DMS 273 treated with DMSO at 0.1 percent for 48 hours (cell line): ENCODE data around the gene MET.

Source experiments
- DNase-seq: peaks from one replicate; lab custom pipeline; 2025; lab: John Stamatoyannopoulos, UW

Gene MET

DNA sequence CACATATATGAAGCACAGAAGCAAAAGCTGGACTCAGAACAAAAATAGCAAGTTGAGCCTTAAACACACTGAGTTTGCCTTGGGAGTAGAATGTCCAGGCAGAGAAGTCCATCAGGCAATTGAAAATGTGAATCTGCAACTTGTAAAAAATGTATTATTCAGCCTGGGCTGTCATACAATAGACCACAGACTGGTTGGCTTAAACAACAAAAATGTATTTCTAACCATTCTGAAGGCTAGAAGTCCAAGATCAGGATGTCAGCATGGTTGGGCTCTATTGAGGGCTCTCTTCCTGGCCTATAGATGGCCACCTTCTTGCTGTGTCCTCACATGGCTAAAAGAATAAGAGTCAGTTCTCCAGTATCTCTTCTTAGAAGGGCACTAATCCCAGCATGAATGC is 113.8 kb downstream of the MET start:
- DNase-seq = no peak

DNA sequence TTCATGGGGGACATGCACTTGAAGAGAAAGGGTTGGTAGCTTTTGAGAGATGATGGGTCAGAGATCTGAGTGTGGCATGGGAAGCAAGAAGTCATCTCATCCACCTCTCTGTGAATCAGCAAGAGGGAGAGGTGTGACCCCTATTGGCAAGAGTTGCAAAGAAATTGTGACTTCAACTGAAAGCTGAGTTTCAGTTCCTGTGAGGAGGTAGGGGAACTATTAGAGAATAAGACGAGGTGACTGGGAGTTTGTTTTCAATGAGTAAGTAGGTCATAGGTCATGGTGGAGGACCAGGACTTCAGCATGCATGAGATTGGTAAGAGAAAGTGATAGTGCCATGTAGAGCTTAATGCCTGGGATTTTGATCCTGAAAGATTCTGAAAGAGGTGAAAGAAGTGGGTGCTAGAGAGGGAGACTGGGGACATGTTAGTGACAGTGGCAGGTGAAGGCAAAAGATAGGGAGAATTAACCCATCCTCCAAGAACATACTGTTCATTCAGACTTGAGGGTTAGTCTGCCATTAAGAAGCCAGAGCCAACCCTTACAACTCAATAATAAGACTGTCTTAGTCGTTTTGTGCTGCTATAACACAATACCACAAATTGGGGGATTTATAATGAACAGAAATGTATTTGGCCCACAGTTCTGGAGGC is 114.9 kb downstream of the MET start:
- no peak for DNase-seq

DNA sequence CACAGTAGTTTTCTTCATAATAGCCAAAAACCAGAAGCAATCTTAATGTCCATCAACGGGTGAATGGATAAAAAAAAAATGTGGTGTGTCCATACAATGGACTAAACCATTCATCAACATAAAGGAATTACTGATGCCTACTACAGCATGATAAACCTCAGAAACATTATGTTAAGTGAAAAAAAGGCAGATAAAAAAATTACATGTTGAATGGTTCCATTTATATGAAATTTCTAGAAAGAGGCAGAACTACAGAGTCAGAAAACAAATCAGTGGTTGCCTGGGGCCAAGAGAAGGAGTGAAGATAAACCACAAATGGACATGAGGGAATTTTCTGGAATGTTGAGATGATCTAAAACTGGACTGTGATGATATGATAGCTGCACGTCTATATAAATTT is 115.9 kb downstream of the MET start:
- DNase-seq = no peak

DNA sequence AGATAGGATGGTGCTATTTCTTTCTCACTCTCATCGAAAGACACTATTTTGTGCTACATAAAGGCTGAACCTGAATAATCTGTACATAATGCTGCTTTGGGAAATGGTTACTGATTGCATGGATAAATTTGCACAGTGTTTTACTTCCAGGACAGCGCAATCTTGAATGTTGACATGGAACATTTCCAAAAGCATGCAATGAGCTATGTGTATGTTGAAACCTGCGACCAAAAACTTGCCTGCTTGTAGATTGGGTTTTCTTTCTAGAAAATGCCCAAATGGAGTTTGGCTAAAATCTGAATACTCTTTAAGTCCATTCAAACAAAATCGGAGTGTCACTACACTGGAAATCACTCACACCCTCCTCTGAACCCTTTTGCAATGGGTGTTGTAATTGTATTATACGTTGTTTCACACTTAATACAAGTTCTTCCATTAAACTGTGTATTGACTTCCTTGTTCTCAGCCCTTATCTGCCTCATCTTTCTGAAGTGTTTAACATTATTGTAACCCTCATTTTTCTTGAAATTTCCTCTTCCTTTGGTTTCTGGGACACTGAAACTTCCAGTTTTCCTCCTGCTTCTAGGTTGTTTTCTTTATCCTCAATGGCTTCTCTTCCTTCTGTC is 116.7 kb downstream of the MET start:
- no peak for DNase-seq

DNA sequence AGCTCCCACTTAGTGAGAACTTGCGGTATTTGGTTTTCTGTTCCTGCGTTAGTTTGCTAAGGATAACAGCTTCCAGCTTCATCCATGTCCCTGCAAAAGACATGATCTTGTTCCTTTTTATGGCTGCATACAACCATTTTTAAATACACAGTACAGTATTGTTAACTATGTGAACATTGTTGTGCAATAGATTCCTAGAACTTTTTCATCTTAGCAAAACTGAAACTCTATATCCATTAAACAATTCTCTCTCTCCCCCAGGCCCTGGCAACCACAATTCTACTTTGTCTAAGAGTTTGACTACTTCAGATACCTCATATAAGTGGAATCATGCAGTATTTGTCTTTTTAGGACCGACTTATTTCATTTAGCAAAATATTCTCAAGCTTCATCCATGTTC is 118.0 kb downstream of the MET start:
- no peak for DNase-seq

DNA sequence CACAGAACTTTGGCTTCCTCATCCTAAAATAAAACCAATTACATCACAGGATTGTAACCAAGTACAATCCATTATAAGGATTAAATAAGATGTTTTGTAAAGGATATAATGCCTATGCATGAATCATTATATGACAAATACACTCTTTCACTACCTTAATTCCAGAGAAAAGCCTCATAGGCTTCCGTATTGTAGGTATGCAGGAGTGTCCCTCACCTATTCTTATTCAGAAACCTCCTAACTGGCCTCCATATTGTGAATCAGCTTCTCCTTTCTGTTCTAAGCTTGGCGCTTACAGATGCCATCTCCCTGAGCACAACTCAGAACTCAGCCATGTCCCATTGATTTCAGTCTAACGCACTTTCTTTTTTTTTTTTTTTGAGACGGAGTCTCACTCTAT is 120.8 kb downstream of the MET start:
- no peak for DNase-seq

DNA sequence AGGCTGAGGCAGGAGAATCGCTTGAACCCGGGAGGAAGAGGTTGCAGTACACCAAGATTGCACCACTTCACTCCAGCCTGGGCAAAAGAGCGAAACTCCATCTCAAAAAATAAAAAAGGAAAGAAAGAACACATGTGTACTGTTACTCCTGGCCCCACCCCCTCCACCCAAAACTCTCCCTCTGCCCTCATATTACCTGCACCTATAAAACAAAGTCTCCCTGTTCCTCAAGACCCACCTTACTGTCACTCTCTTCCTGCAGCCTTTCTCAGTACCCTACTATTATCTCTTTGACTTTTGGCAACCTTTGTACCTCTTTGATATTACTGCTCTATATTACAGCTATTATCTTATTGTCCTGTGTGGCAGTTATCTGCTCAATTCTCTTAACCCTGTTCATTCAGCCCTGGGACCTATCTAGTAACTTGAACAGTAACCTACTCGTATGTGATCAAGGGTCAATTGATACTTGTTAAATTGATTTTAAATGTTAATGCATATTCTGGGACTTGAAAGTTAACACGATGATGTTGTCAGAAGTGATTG is 121.9 kb downstream of the MET start:
- DNase-seq = no peak

DNA sequence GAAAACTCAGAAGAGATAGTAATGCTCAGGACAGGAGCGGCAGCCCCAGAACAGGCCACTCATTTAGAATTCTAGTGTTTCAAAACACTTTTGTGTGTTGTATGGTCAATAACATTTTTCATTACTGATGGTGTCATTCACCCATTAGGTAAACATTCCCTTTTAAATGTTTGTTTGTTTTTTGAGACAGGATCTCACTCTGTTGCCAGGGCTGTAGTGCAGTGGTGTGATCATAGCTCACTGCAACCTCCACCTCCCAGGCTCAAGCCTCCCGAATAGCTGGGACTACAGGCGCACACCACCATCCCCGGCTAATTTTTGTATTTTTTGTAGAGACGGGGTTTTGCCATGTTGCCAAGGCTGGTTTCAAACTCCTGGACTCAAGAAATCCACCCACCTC is 124.5 kb downstream of the MET start:
- no peak for DNase-seq

DNA sequence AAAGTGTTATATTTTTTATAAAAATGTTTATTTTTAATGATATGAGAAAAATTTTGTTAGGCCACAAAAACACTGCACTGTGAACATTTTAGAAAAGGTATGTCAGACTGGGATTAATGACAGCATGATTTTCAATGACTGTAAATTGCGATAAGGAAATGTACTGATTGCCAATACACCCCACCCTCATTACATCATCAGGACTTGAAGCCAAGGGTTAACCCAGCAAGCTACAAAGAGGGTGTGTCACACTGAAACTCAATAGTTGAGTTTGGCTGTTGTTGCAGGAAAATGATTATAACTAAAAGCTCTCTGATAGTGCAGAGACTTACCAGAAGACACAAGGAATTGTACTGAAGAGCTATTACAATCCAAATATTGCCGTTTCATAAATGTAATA is 125.6 kb downstream of the MET start:
- no peak for DNase-seq

DNA sequence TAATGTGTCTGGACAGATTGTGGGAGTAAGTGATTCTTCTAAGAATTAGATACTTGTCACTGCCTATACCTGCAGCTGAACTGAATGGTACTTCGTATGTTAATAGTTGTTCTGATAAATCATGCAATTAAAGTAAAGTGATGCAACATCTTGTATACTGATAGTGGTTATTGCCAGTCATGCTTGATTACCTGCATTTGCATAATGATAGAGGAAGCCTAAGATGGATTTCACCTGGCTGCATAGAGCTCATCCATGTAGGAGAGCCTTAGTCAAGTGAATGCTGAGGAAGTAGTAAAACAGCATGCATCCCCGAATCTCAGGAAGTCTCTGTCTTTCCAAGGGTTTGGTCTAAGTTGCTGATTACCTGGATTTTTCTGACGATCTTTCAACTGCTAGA is 126.2 kb downstream of the MET start:
- DNase-seq = no peak

DNA sequence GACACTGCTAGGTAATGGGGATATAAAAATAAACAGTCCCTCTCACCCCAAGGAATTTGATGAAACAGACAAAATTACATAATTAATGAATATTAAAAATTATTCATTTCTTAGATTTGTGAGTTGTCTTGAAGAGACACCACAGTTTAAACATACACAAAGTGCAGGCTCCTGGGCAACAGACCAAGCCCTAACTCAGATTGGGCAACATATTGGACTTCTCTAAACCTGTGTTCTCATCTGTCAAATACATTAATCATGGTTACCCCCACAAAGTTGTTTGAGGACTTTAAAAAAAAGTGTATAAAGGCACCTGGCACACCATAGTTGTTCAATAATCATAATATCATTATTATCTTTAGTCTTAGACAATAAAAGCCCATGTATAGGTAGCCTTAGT is 127.9 kb downstream of the MET start:
- no peak for DNase-seq

DNA sequence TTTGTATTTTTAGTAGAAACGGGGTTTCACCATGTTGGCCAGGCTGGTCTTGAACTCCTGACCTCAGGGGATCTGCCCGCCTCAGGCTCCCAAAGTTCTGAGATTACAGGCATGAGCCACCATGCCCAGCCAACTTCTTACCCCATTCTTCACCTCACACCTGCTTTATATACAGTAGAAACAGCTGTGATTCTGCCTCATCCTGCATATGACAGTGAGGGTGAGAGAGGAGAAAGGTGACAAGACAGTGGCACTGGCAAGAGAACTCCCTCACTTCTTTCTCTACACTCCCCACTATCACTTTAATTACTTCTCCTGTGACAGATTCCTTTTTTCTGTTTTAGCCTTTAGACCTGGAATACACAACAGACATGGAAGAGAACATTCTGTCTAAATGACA is 128.6 kb downstream of the MET start:
- DNase-seq = no peak

DNA sequence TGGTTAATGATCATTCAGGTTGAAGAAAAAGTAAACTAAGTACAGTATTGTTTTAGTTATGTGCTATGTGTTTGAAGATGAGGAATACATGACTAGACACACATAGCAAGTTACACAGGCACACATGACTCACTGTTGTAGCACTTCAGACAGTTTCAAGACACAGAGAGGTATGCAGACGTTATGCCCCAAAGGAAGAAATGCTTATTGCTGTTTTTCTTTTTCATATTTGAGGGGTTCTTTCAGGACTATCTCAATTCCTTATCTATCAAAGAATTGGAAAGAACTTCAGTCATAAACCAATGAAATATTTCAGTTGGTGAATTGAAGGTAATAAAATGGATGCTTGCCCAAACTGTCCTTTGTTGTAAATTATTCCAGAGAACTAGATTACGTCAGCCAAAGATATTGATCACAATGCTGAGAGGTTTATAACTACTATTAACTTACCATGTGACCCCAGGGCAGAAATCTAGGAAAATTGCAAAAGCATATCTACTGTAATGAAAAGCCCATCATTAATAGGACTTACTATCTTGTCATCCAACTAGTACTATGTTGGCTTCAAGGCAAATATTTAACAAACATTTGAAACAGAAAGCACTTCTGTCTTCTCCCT is 129.2 kb downstream of the MET start:
- DNase-seq = no peak

DNA sequence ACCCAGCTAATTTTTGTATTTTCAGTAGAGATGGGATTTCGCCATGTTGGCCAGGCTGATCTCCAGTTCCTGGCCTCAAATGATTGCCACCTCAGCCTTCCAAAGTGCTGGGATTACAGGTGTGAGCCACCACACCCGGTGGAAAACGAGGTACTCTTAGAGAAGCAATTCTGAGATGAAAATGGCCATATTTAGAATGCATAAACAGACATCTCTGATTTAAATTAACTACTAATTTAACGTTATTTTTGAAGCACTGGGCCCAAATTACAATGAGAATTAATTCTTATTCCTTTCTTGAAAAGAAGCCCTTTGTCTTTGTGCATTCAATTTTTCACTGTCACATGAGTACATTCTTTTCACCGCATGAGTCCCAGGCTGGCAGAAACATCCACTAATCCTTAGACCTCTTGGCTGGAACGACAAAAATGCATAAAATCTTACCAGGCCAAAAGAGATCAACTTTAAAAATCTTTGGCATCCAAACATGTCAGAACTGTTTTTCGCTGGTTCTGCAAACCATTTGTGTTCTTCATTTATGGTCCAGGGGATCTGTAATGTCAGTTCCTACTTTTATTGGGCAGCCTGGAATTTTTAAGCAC is 130.2 kb downstream of the MET start:
- no peak for DNase-seq

DNA sequence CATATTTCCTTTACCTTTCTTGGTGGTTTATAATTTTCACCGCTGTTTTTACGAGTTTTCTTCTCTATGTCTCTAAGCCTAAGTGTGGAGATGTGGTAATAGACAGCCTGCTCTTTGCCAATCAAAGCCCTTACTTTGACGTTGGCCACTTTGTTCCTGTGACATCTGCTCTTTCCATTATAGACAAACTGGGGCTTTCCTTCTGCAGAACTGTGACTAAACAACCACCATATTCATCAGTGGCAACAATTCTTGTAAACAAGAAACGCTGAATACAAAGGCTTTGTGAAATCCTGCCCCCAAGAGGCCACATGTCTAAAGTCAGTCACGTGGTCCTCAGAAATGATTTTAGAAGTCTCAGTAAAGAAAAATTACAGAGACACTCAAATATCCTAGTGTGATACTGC is 130.8 kb downstream of the MET start:
- DNase-seq = no peak

DNA sequence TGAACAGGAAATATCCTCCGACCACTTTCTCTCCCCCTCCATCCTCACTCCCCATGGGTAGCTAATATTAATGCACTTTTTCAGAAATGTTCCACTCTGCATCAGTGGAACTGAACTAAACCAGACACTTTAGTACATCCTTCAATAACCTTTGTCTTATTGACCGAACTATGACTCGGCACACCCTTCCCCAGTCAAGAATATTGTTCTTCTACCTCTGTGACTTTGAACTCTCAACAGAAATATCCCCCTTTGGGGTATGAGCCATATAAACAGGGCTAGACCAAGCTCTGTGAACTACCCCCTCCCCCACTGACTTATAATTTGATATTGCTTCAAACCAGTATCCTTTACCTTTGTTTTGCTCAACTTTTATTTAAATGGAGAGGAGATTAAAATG is 132.5 kb downstream of the MET start:
- DNase-seq = no peak

DNA sequence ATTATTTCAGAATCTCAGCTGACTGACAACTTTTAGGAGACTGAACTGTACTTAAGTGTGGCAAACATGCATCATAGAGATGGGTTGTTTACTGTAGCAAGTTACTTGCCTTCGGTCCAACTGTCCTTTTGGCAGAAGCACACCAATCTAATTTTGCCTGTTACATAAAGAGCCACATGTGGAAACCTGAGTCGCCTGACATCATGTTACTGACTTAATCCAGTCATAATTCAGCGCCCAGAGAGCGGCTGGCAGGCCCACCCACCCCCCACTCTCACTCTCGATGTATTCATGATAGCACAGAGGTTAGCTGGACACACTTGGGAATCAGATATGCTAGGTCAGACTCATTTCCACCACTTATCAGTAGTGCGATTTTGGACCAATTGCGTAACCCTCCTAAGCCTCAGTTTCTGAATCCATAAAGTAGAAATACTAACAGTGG is 133.1 kb downstream of the MET start:
- peak; percentile 82 for DNase-seq

DNA sequence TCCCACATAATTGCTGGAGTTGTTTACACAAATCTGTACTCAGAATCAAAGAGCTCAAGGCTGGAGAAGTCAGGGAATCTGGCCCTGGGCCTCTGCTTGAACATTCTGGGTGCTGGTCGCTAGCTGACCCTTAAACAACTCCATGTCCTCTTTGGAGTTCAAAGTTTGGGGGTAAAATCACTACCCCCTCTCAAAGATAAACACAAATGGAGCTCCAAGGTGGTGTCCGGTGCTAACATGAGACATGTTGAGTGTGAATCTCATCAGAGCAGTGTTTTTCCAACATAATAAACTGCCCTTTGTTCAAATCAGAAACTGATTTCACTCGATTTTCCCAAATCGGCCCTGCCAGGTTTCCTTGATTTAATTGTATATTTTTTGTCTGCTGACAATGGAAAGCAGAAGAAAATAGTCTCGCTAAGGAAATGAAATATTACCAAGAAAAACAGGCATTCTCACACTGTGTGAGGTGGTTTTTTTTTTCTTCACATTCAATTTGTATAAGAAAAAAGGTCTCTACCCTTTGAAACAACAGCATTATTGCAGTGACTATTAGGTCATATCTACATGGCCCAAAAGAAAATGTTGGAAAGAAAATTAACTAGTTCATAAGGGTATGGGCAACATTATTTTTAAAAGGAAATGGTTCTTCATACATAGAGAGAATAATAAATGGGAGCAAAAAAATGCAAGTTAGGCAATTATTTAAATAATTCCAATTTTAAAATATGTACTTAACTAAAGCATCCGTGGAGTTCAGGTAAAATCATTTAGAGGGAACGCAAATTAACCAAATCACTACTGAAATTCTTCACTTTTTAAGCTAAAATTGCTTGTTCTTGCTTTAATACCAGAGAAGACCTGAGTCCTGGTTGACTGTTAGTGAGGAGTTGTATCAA is 134.3 kb downstream of the MET start:
- DNase-seq = no peak

DNA sequence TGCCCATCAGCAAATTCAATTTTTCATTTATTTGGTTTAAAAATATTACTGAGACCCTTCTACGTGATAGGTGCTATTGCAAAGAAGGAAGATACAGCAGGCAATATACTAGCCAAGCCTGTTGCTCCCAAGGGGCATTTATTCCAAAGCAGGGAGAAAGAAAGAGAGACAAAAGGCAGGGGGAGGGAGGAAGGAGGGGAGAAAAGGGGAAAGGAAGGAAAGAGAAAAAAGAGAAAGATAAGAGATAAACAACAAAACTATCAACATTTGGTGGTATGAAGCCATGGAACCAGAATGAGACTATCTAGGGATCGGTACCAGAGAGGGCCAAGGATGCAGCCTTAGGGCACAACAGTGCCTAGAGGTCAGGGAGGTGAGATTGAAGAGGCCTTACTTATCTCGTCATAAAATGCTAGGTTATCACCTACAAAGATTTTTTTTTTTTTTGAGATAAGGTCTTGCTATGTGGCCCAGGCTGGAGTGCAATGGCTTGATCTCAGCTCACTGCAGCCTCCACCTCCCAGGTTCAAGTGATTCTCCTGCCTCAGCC is 135.1 kb downstream of the MET start:
- DNase-seq = no peak

DNA sequence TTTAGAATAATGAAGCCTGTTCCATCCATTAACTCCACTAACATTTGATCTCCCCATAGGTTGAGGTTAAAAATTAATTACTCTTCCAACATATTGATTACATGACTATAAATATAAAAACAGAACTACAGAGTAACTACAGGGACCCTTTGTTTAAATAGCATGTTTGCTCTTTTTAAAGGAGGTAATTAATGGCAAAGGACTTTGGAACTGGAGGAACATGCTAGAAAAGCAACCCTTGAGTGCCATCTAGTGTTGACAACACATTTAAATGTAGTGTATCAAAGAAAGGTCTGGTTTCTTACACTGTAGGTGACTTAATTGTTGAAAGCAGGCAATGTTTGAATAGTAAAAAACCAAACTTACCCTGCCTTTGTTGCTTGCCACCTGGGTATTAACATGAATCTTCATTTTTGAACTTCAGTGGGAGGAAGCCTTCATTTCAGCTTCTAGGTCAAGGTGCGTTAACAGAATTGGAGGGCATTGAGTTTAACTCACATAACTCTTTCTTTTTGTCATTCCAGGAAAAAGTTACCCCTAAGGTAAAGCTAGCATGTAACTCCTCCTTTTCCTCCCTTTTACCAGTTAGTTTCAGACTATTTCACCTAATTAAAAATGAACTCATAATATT is 137.8 kb downstream of the MET start:
- peak; percentile 38 for DNase-seq
